SK-N-MC (cell line): ENCODE measurements around the gene MAN1C1.

Experiments
- EZH2 ChIP-seq: fragments of 200-600 bp; sonication (generic); IDR thresholded peaks from one replicate; pipeline ENCODE4 v1.6.1; 2017; ENCODE audit warnings: antibody characterized with exemption
- FOXP2 ChIP-seq: optimal IDR thresholded peaks from 2 replicates; pipeline ENCODE3; 2011; ENCODE audit warnings: mild to moderate bottlenecking, moderate library complexity; ENCODE audit not compliant: insufficient read depth; ENCODE audit errors: extremely low read length, control extremely low read depth

DNA sequence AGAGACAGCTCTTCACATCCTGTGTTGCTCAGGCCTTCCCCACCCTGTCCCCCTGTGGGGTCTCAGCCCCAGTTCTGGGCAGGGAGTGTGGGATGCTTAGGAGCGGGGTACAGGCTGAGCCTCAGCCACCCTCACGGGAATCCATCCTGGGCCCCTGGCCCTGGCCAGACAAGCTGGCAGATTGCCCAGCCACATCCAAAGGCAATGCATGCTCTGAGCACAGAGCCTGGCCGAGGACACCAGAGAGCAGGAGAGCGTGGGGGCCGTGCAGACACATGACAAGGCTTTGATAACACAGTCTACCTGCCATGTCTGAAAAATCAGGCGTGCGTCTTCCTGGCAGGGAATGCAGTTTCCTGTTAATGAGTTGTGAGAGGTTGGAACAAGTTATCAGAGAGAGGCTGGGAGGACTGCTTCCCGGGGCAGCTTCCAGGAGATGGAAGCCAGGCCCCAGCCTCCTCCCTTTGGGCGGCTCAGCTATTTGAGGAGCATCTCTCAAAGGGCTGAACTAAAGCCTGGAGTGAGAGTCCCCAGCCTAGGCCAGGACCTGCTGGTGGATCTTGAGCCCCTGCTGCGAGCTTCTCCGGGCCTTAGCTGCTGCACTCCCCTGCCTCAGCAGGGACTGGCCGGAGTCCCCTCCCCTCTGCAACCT, 111.2 kb downstream of the MAN1C1 start:
- TF ChIP-seq FOXP2 (no peak), EZH2 (no peak)
